ENCODE measurements around the gene SNX32.

The SNX32 gene

GRCh38 chr11:65806979-65807378, 26.8 kb upstream of the SNX32 start:
- no peak for DNase-seq (ENCODE audit: low read depth)
- H3K4me3 ChIP-seq (ENCODE audit: low read depth, low read length) = no peak overlapping the region
- in situ Hi-C loops (cut with HindIII; ENCODE audit: low sequenced_read_pairs) = no loop called here
- TF ChIP-seq CTCF (IDR thresholded peaks at IDR 0.05; ENCODE audit: low read depth, low read length, missing control alignments) = no peak

GRCh38 chr11:65808744-65809341, 24.9 kb upstream of the SNX32 start:
- no peak for TF ChIP-seq CTCF (IDR thresholded peaks at IDR 0.05; ENCODE audit: low read depth, low read length, missing control alignments)
- H3K4me3 ChIP-seq (ENCODE audit: low read depth, low read length) = no peak overlapping the region
- DNase-seq (ENCODE audit: low read depth) = no peak
- in situ Hi-C loops (cut with HindIII; ENCODE audit: low sequenced_read_pairs) = no loop called here

GRCh38 chr11:65809496-65809895, 24.3 kb upstream of the SNX32 start:
- H3K4me3 ChIP-seq (ENCODE audit: low read depth, low read length) = no peak overlapping the region
- no peak for DNase-seq (ENCODE audit: low read depth)
- in situ Hi-C loops (cut with HindIII; ENCODE audit: low sequenced_read_pairs) = no loop called here
- no peak for TF ChIP-seq CTCF (IDR thresholded peaks at IDR 0.05; ENCODE audit: low read depth, low read length, missing control alignments)

- TF ChIP-seq CTCF (IDR thresholded peaks at IDR 0.05; ENCODE audit: low read depth, low read length, missing control alignments) = no peak
- in situ Hi-C loops (cut with HindIII; ENCODE audit: low sequenced_read_pairs) = no loop called here
- DNase-seq (ENCODE audit: low read depth) = no peak
- H3K4me3 ChIP-seq (ENCODE audit: low read depth, low read length) = no peak overlapping the region
Measured at GRCh38 chr11:65810046-65810868, 23.5 kb upstream of the SNX32 start.

- DNase-seq (ENCODE audit: low read depth) = no peak
- in situ Hi-C loops (cut with HindIII; ENCODE audit: low sequenced_read_pairs) = no loop called here
- no peak for TF ChIP-seq CTCF (IDR thresholded peaks at IDR 0.05; ENCODE audit: low read depth, low read length, missing control alignments)
- no peak overlapping the region for H3K4me3 ChIP-seq (ENCODE audit: low read depth, low read length)
Measured at GRCh38 chr11:65811764-65812475, 21.8 kb upstream of the SNX32 start.

- no peak for TF ChIP-seq CTCF (IDR thresholded peaks at IDR 0.05; ENCODE audit: low read depth, low read length, missing control alignments)
- no peak for DNase-seq (ENCODE audit: low read depth)
- in situ Hi-C loops (cut with HindIII; ENCODE audit: low sequenced_read_pairs) = no loop called here
- no peak overlapping the region for H3K4me3 ChIP-seq (ENCODE audit: low read depth, low read length)
Measured at GRCh38 chr11:65814131-65814985, 19.4 kb upstream of the SNX32 start.
